PC-9 (cell line): ENCODE results near the gene IL36G.

Experiments used
- CTCF ChIP-seq: fragments of 200-600 bp; sonication (generic); conservative IDR thresholded peaks from 2 replicates; pipeline ENCODE4 v1.6.1; 2017; ENCODE audit warnings: mixed run types, antibody characterized with exemption, mild to moderate bottlenecking, moderate library complexity
- EZH2 ChIP-seq: fragments of 200-600 bp; sonication (generic); IDR thresholded peaks from 2 replicates; pipeline ENCODE4 v1.8.0; 2017; ENCODE audit warnings: antibody characterized with exemption, low read depth

- TF ChIP-seq CTCF (no peak), EZH2 (no peak)
These were observed 43.5 kb downstream of the IL36G start for GRCh38 chr2:113021312-113021711.
